ENCODE measurements around the gene KCNJ9. TPM values are rescaled to one million over a fixed set of nuclear protein-coding genes. Genes with fewer than 3 reads are reported as not detected.

Gene KCNJ9
- total RNA-seq, 2 donors from 2014 or later = not detected

DNA sequence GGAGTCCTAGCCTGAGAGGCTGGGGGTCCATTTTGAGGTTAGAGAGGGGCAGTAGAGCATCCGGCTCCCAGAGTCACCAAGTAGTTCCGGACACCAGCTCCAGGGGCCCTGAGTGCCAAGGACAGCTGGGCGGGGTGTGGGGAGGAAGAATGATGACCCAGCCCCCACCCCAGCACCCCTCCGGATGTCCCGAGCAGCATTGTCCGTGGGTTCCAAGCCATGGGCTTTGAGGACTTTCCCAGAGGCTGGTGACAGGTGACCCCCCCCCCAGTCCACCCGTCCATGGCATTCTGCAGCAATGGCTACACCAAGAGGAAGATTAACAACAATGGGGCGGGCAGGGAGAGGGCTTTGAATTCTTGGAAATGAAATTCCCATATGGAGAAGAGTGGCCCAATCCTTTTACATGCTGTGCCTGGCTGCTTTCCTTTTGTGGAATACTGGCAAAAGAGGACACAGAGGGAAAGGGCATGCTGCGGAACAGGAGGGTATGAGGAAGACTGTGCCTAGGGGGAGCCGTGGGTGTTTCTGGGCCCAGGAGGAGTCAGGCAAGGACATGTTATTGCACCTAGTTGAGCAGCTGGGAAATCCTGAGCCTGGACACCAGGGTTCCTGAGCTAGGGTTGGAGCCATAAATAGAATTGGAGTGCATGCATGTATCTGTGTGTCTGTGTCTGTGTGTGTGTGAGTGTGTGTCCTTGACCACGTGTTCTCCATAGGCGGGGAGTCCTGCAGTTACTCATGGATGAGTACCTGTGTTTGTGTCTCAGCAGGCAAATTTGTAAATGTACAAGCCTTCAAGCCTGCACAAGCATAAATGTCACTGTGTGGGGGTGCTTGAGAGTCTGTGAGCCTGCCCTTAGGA is 35.2 kb downstream of the KCNJ9 start:
- H3K27ac ChIP-seq = no peak overlapping the region
- H3K4me3 ChIP-seq = no peak overlapping the region
- no peaks in the 10 kb centered on the region for H3K36me3 ChIP-seq (replicated peaks in 1 of 2; ENCODE audit: insufficient read depth in 1 of 2, low read depth in 2 of 2)
- intact Hi-C loops (cut with DNase I) = loop anchor here (5.0 kb wide), 1 partner anchor 66 kb away; no protein-coding TSS in a partner anchor
- H3K27me3 ChIP-seq = peaks cover 0 to 3% of the 10 kb centered on the region in 2 donors
- WGBS, 2 donors = 39 to 42% methylated on average over 10 to 12 of the region's 12 CpGs
- no peaks in the 10 kb centered on the region for H3K9me3 ChIP-seq
- ATAC-seq (no peak), DNase-seq (no peak)
- TF ChIP-seq, protein P1, sequence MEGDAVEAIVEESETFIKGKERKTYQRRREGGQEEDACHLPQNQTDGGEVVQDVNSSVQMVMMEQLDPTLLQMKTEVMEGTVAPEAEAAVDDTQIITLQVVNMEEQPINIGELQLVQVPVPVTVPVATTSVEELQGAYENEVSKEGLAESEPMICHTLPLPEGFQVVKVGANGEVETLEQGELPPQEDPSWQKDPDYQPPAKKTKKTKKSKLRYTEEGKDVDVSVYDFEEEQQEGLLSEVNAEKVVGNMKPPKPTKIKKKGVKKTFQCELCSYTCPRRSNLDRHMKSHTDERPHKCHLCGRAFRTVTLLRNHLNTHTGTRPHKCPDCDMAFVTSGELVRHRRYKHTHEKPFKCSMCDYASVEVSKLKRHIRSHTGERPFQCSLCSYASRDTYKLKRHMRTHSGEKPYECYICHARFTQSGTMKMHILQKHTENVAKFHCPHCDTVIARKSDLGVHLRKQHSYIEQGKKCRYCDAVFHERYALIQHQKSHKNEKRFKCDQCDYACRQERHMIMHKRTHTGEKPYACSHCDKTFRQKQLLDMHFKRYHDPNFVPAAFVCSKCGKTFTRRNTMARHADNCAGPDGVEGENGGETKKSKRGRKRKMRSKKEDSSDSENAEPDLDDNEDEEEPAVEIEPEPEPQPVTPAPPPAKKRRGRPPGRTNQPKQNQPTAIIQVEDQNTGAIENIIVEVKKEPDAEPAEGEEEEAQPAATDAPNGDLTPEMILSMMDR (IDR thresholded peaks at IDR 0.05) = no peak
- no peak for TF ChIP-seq POLR2A (IDR thresholded peaks at IDR 0.05)
- no peaks in the 10 kb centered on the region for H3K4me1 ChIP-seq

DNA sequence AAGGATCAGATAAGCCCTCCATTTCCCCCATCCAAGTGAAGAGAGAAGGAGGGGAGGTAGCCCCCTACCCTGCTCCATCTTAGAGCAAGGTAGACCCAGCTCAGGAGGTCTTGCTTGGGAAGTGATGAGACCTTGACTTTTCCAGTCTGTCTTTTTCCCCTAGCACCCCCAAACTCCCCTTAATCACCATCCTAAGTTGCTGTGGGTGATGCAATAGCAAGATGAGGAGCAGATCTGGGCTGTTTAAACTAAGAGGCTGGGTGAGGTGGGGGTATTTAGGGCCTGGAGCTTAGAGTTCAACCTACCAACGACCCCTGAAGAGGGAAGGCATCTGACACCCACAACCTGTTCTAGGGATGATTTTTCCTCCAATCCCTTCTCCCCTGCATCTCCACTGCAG is 36.0 kb downstream of the KCNJ9 start:
- Histone ChIP-seq H3K4me3 (no peak overlapping the region), H3K9me3 (no peaks in the 10 kb centered on the region), H3K27ac (no peak overlapping the region), H3K27me3 (peaks cover 0 to 3% of the 10 kb centered on the region in 2 donors), H3K36me3 (replicated peaks in 1 of 2; ENCODE audit: insufficient read depth in 1 of 2, low read depth in 2 of 2) (no peaks in the 10 kb centered on the region), H3K4me1 (no peaks in the 10 kb centered on the region)
- ATAC-seq = no peak
- intact Hi-C loops (cut with DNase I) = loop anchor here (5.0 kb wide), 1 partner anchor 65 kb away; no protein-coding TSS in a partner anchor
- 4 to 18% methylated on average over 1 of the region's 1 CpG for WGBS, 2 donors
- DNase-seq = no peak
- no peak for TF ChIP-seq POLR2A (IDR thresholded peaks at IDR 0.05)
- TF ChIP-seq, protein P1 (IDR thresholded peaks at IDR 0.05) = no peak

DNA sequence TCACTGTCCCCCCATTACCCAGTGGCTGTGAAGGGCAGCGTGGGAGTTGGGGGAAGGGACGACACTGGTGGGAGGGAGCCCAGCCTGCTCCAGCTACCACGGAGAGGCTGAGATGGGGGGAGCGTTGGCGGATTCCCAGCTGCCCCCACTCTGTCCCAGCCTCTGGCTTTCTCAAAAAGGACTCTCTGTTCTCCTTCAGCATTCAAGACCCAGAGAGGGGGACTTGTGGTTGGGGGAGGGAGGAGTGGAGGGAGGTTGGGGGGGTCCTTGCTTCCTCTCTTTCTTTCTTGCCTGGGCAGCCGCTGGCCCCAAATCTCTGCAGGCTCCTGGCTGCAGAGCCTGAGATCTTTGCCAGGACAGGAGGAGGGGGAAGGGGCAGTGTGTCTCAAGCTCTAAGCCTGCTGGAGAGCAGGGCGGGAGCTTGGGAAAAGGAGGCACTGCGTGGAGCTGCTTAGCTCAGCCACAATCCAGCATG is 36.4 kb downstream of the KCNJ9 start:
- Histone ChIP-seq H3K27ac (no peak overlapping the region), H3K9me3 (no peaks in the 10 kb centered on the region), H3K36me3 (replicated peaks in 1 of 2; ENCODE audit: insufficient read depth in 1 of 2, low read depth in 2 of 2) (no peaks in the 10 kb centered on the region), H3K4me1 (no peaks in the 10 kb centered on the region), H3K4me3 (no peak overlapping the region), H3K27me3 (peaks cover 0 to 3% of the 10 kb centered on the region in 2 donors)
- intact Hi-C loops (cut with DNase I) = loop anchor here (5.0 kb wide), 1 partner anchor 65 kb away; no protein-coding TSS in a partner anchor
- WGBS, 2 donors = 14 to 26% methylated on average over 8 of the region's 8 CpGs
- DNase-seq (peak in 2 of 4 donors; percentile 34 to 43), ATAC-seq (no peak)
- TF ChIP-seq POLR2A (IDR thresholded peaks at IDR 0.05) = no peak
- TF ChIP-seq, protein P1 (IDR thresholded peaks at IDR 0.05) = no peak

DNA sequence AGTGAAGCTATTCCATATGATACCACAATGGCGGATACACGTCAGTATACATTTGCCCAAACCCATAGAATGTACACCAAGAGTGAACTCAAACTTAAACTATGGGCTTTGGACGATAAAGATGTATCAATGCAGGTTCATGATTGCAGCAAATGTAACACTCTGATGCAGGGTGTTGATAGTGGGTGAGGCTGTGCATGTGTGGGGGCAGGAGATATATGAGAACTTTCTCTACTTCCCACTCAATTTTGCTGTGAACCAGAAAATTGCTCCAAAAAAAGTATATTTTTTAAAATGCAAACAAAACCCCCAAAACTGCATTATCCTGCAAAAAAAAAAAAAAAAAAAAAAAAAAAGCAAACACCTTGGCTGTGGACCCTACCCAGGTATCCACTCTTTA is 37.6 kb downstream of the KCNJ9 start:
- Histone ChIP-seq H3K4me3 (no peak overlapping the region), H3K27me3 (peaks cover 0 to 3% of the 10 kb centered on the region in 2 donors), H3K27ac (no peak overlapping the region), H3K9me3 (no peaks in the 10 kb centered on the region), H3K4me1 (no peaks in the 10 kb centered on the region), H3K36me3 (replicated peaks in 1 of 2; ENCODE audit: insufficient read depth in 1 of 2, low read depth in 2 of 2) (no peaks in the 10 kb centered on the region)
- 64 to 90% methylated on average over 3 of the region's 3 CpGs for WGBS, 2 donors
- ATAC-seq (no peak), DNase-seq (no peak)
- TF ChIP-seq POLR2A (IDR thresholded peaks at IDR 0.05) = no peak
- TF ChIP-seq, protein P1 (IDR thresholded peaks at IDR 0.05) = no peak
- intact Hi-C loops (cut with DNase I) = loop anchor here (5.0 kb wide), 1 partner anchor 63 kb away; no protein-coding TSS in a partner anchor
